IMR-90 (cell line): ENCODE results near the gene OSCP1. TPM values are rescaled to one million over a fixed set of nuclear protein-coding genes. Genes with fewer than 3 reads are reported as not detected.

Source experiments
- ATAC-seq: fragments of 200-7000 bp; cut with Tn5 transposase; 2 replicates; pipeline ENCODE4 v1.9.1; 2020; ENCODE audit warnings: low read depth, mild to moderate bottlenecking, moderate library complexity
- BruUV-seq: library from RNA; stranded (reverse); fragments of 400-500 nt; replicated peaks from 2 replicates; lab custom pipeline; 2021; lab: Mats Ljungman, UMichigan
- CTCF ChIA-PET: fragments of 300-600 bp; formaldehyde crosslinking; extraction: SDS; loops from one replicate; lab custom pipeline; 2021; ENCODE audit warnings: antibody characterized with exemption; lab: Yijun Ruan, JAX
- POLR2A ChIA-PET: fragments of 300-600 bp; sonication (Branson Sonifier 250); formaldehyde crosslinking; loops from one replicate; lab custom pipeline; 2022; ENCODE audit warnings: antibody characterized with exemption; ENCODE audit not compliant: unreplicated experiment; lab: Charles Lee
- DNase-seq: peaks from one replicate; pipeline ENCODE4 v3.0.0; 2013
- H2AFZ ChIP-seq: replicated peaks from 2 replicates; pipeline ENCODE3; 2013; ENCODE audit warnings: low read length, mild to moderate bottlenecking; ENCODE audit not compliant: poor library complexity
- H2AK5ac ChIP-seq: 2 replicates; pipeline ENCODE4 v1.6.1; 2013; ENCODE audit warnings: low read depth, low read length, inconsistent platforms
- H2AK9ac ChIP-seq: replicated peaks from 2 replicates; pipeline ENCODE3; 2013; ENCODE audit warnings: mild to moderate bottlenecking, low read depth, low read length, moderate library complexity; ENCODE audit not compliant: poor library complexity
- H2BK120ac ChIP-seq: 2 replicates; pipeline ENCODE4 v1.6.1; 2013; ENCODE audit warnings: low read depth, low read length, inconsistent platforms
- H2BK15ac ChIP-seq: 3 replicates; pipeline ENCODE4 v1.6.1; 2013; ENCODE audit warnings: low read depth, low read length, inconsistent platforms
- H2BK20ac ChIP-seq: 2 replicates; pipeline ENCODE4 v1.6.1; 2013; ENCODE audit warnings: low read depth, mild to moderate bottlenecking, inconsistent platforms, low read length, moderate library complexity
- H2BK5ac ChIP-seq: 2 replicates; pipeline ENCODE4 v1.6.1; 2013; ENCODE audit warnings: mild to moderate bottlenecking, low read depth, low read length, inconsistent platforms; ENCODE audit not compliant: poor library complexity, severe bottlenecking
- H3K14ac ChIP-seq: replicated peaks from 2 replicates; pipeline ENCODE4 v1.6.1; 2013; ENCODE audit warnings: low read depth, low read length, inconsistent platforms
- H3K18ac ChIP-seq: 2 replicates; pipeline ENCODE4 v1.6.1; 2013; ENCODE audit warnings: low read depth, low read length, control low read depth
- H3K23ac ChIP-seq: 2 replicates; pipeline ENCODE4 v1.6.1; 2013; ENCODE audit warnings: low read depth, low read length, inconsistent platforms
- H3K27ac ChIP-seq: 2 replicates; pipeline ENCODE4 v1.5.1; 2013; ENCODE audit warnings: mild to moderate bottlenecking, control low read depth, low read length; ENCODE audit not compliant: insufficient read depth
- H3K27me3 ChIP-seq: 2 replicates; pipeline ENCODE4 v1.6.1; 2013; ENCODE audit warnings: low read length; ENCODE audit not compliant: control insufficient read depth, insufficient read depth
- H3K36me3 ChIP-seq: 2 replicates; pipeline ENCODE4 v1.6.1; 2013; ENCODE audit warnings: low read length, mixed read lengths; ENCODE audit not compliant: control insufficient read depth, insufficient read depth
- H3K4ac ChIP-seq: 2 replicates; pipeline ENCODE4 v1.6.1; 2013; ENCODE audit warnings: low read depth, low read length, inconsistent platforms
- H3K4me1 ChIP-seq: 2 replicates; pipeline ENCODE4 v1.6.1; 2013; ENCODE audit warnings: low read length, mixed read lengths; ENCODE audit not compliant: control insufficient read depth, insufficient read depth
- H3K4me2 ChIP-seq: 2 replicates; pipeline ENCODE4 v1.6.1; 2013; ENCODE audit warnings: low read depth, mild to moderate bottlenecking, control low read depth, low read length, moderate library complexity
- H3K4me3 ChIP-seq: 2 replicates; pipeline ENCODE4 v1.5.1; 2013; ENCODE audit warnings: low read depth, mild to moderate bottlenecking, control low read depth, low read length, moderate library complexity; ENCODE audit not compliant: insufficient read depth
- H3K56ac ChIP-seq: 2 replicates; pipeline ENCODE4 v1.6.1; 2013; ENCODE audit warnings: low read length, inconsistent platforms; ENCODE audit not compliant: insufficient read depth; ENCODE audit errors: extremely low read depth
- H3K79me1 ChIP-seq, 2 experiments: 2 replicates each; pipeline ENCODE4 v1.6.1; 2013; ENCODE audit warnings: low read length in 2 of 2, inconsistent platforms in 1 of 2, low read depth in 1 of 2
- H3K9ac ChIP-seq: 2 replicates; pipeline ENCODE4 v1.6.1; 2013; ENCODE audit warnings: low read depth, low read length, control low read depth
- H3K9me1 ChIP-seq: 2 replicates; pipeline ENCODE4 v1.6.1; 2013; ENCODE audit warnings: low read length, inconsistent platforms; ENCODE audit not compliant: insufficient read depth
- H3K9me3 ChIP-seq: 2 replicates; pipeline ENCODE4 v1.6.1; 2013; ENCODE audit warnings: low read length; ENCODE audit not compliant: control insufficient read depth, insufficient read depth
- H4K20me1 ChIP-seq: 2 replicates; pipeline ENCODE4 v1.6.1; 2013; ENCODE audit warnings: low read length, inconsistent platforms; ENCODE audit not compliant: insufficient read depth
- H4K5ac ChIP-seq: 2 replicates; pipeline ENCODE4 v1.6.1; 2013; ENCODE audit warnings: mild to moderate bottlenecking, low read depth, low read length, control low read depth
- H4K8ac ChIP-seq, 2 experiments: 2 replicates each; pipeline ENCODE4 v1.6.1; 2013; ENCODE audit warnings: low read depth in 2 of 2, low read length in 2 of 2, control low read depth in 1 of 2, inconsistent platforms in 1 of 2
- H4K91ac ChIP-seq: 2 replicates; pipeline ENCODE4 v1.6.1; 2013; ENCODE audit warnings: low read depth, low read length, inconsistent platforms; ENCODE audit not compliant: insufficient read depth
- CEBPB ChIP-seq: IDR thresholded peaks from 2 replicates; pipeline ENCODE4 v1.6.1; 2012; ENCODE audit warnings: low read depth, low read length, improper control_type of control experiment
- CHD1 ChIP-seq: IDR thresholded peaks from 2 replicates; pipeline ENCODE4 v1.6.1; 2012; ENCODE audit warnings: low read depth, low read length, improper control_type of control experiment
- ELK1 ChIP-seq: fragments of 150-350 bp; IDR thresholded peaks from 2 replicates; pipeline ENCODE4 v1.6.1; 2016; ENCODE audit warnings: low read depth, mild to moderate bottlenecking, low read length, moderate library complexity, borderline replicate concordance
- MAFK ChIP-seq: IDR thresholded peaks from 2 replicates; pipeline ENCODE4 v1.6.1; 2012; ENCODE audit warnings: low read depth, low read length, improper control_type of control experiment
- MAZ ChIP-seq: IDR thresholded peaks from 2 replicates; pipeline ENCODE4 v1.6.1; 2012; ENCODE audit warnings: low read depth, mild to moderate bottlenecking, low read length, improper control_type of control experiment, moderate library complexity, borderline replicate concordance
- MXI1 ChIP-seq: IDR thresholded peaks from 2 replicates; pipeline ENCODE4 v1.6.1; 2012; ENCODE audit warnings: low read depth, mild to moderate bottlenecking, low read length, moderate library complexity, borderline replicate concordance
- RAD21 ChIP-seq: IDR thresholded peaks from 2 replicates; pipeline ENCODE4 v1.6.1; 2012; ENCODE audit warnings: low read length, improper control_type of control experiment
- SMC3 ChIP-seq: fragments of 150-350 bp; IDR thresholded peaks from 2 replicates; pipeline ENCODE4 v1.6.1; 2016; ENCODE audit warnings: low read depth, mild to moderate bottlenecking, antibody characterized with exemption, low read length, moderate library complexity
- WGBS, 2 experiments: methylation state at CpG; one replicate each; pipeline versions ENCODE4 v1.1.5 to v1.1.7; 2013; ENCODE audit warnings: missing lambda C conversion rate in 2 of 2; ENCODE audit not compliant: insufficient read length in 1 of 2; ENCODE audit errors: extremely low coverage in 2 of 2; 5-methylcytosine and 5-hydroxymethylcytosine counted together
- dilution Hi-C: fragments of 300-500 bp; cut with HindIII; formaldehyde crosslinking; loops from one replicate; pipeline ENCODE4 v1.14.3; 2018; ENCODE audit warnings: low sequenced_read_pairs; ENCODE audit not compliant: unreplicated experiment
- in situ Hi-C: fragments of 300-500 bp; cut with MboI; formaldehyde crosslinking; loops from 3 replicates; pipeline ENCODE4 v1.14.3; 2019; ENCODE audit warnings: low sequenced_read_pairs, inconsistent platforms, mixed read lengths
- intact Hi-C: fragments of 100-400 bp; cut with micrococcal nuclease; formaldehyde crosslinking; loops from 2 replicates; pipeline ENCODE4 v1.10.0; 2022
- polyA plus RNA-seq, 3 experiments: library from polyadenylated mRNA; depleted of rRNA; stranded (reverse); fragments of >200 nt; gene quantifications; 2 replicates each; pipeline ENCODE4 v1.2.3, GENCODE V29; 2012; ENCODE audit warnings: low replicate concordance in 1 of 3
- total RNA-seq: library from RNA; depleted of rRNA; stranded (reverse); fragments of >200 nt; gene quantifications from 2 replicates; pipeline ENCODE4 v1.2.3, GENCODE V29; 2012

Gene OSCP1
- total and polyA plus RNA-seq, 2 of the 4 experiments (the other 2 are of a cell fraction): 7.8 to 11.8 TPM

DNA sequence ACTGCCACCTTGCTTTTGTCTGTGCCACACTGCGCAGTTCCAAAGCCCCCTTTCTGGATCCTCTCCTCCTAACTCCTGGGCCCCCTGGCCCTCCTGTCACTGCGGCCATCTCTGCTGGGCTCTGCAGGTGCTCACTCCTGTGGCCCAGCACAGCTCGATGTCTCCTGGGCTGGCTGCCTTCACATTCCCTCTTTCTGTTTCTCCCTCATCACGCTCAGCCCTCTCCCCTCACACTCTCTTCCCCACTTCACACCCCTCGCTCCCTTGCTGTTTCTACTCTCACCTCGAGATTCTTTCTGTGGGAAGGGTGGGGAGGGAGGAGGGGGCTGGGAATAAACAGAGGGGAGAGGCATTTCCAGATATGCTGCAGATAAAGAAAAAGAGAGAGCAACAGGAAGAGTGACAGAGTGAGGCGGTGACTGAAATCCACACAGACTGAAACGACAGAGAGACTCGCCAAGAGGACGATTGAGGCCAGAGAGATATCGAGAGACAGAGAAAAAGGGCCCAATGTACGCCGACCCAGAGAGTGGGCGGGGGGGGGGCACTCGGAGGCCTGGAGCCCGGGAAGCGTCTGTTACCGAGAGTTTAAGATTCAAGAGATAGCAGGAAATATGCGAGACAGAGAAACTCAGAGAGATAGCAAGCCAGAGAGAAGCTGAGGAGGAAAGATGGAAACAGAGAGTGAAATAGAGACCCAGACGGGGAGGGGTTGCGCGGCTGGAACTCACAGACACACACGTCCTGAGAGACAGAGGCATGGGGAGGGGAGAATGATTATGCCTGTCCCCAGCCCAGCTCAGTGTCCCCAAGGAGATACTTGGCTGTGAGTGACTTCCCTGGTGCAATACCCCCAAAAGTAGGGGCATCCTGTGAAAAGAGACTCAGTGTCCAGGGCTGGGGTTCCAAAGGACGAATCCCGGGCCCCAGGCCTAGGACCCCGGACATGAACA is 31.8 kb upstream of the OSCP1 start:
- Histone ChIP-seq H4K91ac (no peak overlapping the region), H3K27me3 (peaks cover 36% of the 10 kb centered on the region), H2BK5ac (no peak overlapping the region), H3K4me3 (no peak overlapping the region), H4K5ac (no peak overlapping the region), H3K56ac (no peak overlapping the region), H3K79me1 (no peaks in the 10 kb centered on the region), H2BK120ac (no peak overlapping the region), H3K36me3 (no peaks in the 10 kb centered on the region), H3K27ac (no peak overlapping the region), H3K23ac (no peak overlapping the region), H2BK20ac (no peak overlapping the region), H3K4me2 (peak overlapping the region; percentile 38; the same call in 1 of the 2 replicates), H2AK5ac (no peak overlapping the region), H3K18ac (no peak overlapping the region), H3K4ac (no peak overlapping the region), H2AK9ac (no peak overlapping the region), H3K9me3 (no peaks in the 10 kb centered on the region), H2BK15ac (no peak overlapping the region), H4K20me1 (no peaks in the 10 kb centered on the region), H3K9me1 (no peaks in the 10 kb centered on the region), H2AFZ (peak overlapping the region; percentile 67), H3K14ac (no peak overlapping the region), H4K8ac (no peak overlapping the region), H3K9ac (no peak overlapping the region), H3K4me1 (no peaks in the 10 kb centered on the region)
- CTCF ChIA-PET: no interaction called here
- ATAC-seq: peak; percentile 41
- dilution Hi-C loops (no loop called here), intact Hi-C loops (no loop called here), in situ Hi-C loops (no loop called here)
- no TSS peak for BruUV-seq
- POLR2A ChIA-PET: no interaction called here
- TF ChIP-seq RAD21: no peak
- no peak for TF ChIP-seq MAFK
- TF ChIP-seq CHD1: no peak
- TF ChIP-seq MAZ: no peak
- no peak for TF ChIP-seq CEBPB
- TF ChIP-seq ELK1: no peak
- TF ChIP-seq MXI1: no peak
- TF ChIP-seq SMC3: no peak
- 29% methylated on average over 20 of the region's 26 CpGs; no CpG with 5 or more reads in 1 of the 2 experiments for WGBS, 2 experiments
- no peak for DNase-seq
